Activated CD8-positive, alpha-beta memory T cell treated with anti-CD3 and anti-CD28 coated beads, Interleukin-2, amount 50 U/mL, for 48 hours (primary cell): ENCODE data around the gene PGRMC2.

Source experiments
- DNase-seq: peaks from one replicate; pipeline ENCODE4 v3.0.0-alpha.2; 2020

The PGRMC2 gene

DNA sequence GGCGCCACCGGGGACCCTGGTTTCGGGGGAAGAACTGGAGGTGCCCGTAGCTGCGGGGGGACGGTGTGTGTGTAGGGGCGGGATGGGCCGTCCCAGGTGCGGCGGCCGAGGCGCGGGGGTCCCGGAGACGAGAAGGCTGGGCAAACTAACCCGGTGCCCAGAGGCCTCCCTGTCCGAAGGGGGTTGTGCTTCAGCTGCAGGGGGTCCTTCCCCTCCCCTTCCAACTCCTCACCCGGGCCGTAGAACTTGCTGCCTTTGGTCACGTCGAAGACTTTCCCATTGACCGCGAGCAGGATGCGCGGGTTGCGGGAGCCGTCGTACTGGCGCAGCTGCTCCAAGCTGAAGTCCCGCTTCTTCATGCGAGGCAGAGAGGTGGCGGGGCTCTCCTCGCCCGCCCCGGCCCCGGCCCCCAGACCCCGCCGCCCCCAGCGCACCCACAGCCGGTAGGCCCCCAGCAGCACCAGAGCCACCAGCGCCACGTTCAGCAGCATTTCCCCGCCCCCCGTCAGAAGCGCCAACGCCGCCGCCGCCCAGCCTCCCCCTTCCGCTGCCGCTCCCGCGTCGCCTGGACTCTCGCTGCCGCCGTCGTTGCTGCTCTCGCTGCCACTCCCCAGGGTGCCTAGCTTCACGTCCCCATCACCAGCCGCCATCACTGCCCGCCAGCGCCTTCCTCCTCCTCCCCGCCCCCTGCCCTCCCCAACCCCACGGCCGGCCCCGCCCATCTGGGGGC is at the start of gene PGRMC2:
PGRMC2 (minus strand) TSS at position 673 of the 730 bp plus-strand sequence; CDS start at position 650, 23 bp downstream.
- peak; percentile 69 for DNase-seq

- DNase-seq: no peak
Observed at GRCh38 chr4:128335541-128335940, 47.9 kb upstream of the PGRMC2 start.

DNA sequence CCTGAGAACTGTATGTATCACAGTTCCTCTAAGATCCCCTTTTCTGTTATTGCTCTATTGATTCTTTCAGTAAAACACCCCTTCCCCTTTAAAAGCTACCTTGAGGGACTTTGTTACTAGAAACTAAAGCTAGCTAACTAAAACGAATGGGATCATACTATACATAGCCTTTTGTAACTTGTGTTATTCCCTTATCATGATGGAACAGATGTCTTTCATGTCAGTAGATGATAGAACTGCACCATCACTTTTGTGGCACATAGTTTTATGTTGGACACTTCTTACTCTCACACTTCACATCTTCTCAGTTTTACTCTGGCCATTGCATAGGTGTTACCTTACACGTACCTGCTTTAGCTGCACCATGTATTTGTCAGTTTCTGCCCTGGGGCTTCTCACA is 46.6 kb upstream of the PGRMC2 start:
- no peak for DNase-seq

DNA sequence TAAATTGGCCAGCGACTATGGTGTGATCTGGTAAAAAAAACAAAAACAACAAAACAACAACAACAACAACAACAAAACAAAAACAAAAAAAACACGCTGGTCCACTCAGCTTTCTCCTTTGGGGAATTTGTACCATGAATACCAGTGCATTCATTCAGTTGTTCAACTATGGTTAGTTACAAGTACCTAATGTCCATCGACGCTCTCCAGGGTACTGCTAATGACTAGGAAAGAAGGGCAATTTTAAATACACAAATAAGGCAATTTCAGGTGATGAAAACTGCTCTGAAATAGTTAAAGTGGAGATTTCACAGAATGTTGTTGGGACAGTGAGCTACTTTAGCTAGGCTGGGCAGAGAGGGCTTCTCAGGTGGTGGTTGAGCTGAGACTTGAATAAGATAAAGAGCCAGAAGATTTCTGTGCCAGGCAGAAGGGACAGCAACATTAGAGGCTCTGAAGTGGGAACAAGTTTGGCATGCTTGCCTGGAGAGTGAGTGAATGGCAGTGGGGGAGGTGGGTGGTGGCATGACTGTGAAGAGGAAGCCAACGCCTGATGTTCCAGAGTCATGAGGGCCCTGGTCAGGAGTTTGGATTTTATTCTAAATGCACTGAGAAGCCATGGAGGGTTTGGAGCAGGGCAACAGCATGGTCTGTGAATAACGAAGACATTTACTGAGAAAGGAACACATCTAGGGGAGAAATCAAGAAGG is 45.9 kb upstream of the PGRMC2 start:
- no peak for DNase-seq

DNA sequence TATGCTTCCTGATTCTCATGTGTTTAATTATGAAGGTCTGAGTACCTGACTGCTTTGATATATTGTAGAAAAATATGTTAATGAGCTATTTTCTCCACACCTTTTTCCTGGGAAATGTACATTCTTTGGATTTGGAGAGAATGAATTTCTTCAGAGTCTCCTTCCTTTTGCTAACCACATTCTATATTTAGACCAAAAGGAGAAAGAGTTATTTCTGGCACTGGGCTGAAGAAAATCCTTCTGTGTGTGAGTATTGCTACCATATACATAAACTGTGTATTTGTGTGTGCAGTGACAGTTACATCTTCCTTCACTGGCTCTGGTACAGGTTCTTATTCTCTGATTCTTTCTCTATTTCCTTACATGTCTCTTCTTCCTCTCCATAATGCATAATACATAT is 44.5 kb upstream of the PGRMC2 start:
- no peak for DNase-seq

DNA sequence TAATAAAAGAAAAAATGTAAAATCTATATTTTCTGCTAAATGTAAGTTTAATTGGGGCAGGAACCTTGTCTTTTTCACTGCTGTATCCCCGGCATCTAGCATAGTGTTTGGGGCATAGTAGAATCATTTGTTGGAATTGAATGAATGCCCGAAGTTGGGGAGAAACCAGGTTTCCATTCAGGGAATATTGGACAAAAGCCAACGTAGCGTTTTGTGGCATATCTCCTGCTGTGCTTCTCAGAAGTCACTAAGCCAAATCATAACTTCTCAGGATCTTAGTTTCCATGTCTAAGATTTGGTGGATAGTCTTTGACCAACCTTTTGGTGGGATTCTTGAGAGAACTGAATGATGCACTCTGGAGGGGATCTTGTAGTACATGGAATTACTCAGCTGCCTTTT is 42.0 kb upstream of the PGRMC2 start:
- no peak for DNase-seq

- DNase-seq: no peak
Observed at GRCh38 chr4:128328106-128328505, 40.5 kb upstream of the PGRMC2 start.

DNA sequence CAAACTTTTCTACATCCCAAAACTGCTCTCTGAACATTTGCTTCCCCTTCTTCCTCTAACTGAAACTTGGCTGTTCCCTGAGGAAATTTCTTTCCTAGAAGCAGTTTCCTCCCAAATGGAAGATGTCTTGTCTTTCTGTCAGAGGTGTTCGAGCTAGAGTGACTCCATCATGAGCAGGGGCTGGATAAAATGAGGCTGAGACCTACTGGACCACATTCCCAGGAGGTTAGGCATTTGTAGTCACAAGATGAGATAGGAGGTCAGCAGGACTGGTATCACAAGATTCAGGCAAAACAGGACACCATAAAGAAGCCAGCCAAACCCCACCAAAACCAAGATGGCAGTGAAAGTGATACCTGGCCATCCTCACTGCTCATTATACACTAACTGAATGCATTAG is 35.8 kb upstream of the PGRMC2 start:
- DNase-seq: no peak

DNA sequence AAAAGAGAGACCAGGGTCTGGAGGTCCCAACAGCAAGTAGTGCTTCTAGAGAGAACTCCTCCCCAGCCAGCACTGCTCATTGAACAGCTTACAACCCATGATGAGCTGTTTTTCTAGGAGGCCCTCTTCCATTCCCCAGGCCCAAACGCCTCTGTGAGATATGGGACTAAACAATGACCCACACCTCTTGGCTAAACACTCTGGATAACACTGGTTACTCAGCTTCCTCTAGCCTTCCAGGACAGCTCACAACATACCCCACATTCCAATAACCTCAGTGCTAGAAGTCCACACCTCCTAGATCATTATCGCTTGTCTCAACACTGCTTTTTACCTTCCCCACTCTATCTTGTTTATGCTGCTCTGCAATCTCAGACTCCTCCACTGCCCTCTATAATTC is 35.4 kb upstream of the PGRMC2 start:
- DNase-seq: no peak

- DNase-seq: no peak
Observed at GRCh38 chr4:128322311-128322710, 34.7 kb upstream of the PGRMC2 start.

GRCh38 chr4:128320656-128321055 is 33.0 kb upstream of the PGRMC2 start:
- no peak for DNase-seq

DNA sequence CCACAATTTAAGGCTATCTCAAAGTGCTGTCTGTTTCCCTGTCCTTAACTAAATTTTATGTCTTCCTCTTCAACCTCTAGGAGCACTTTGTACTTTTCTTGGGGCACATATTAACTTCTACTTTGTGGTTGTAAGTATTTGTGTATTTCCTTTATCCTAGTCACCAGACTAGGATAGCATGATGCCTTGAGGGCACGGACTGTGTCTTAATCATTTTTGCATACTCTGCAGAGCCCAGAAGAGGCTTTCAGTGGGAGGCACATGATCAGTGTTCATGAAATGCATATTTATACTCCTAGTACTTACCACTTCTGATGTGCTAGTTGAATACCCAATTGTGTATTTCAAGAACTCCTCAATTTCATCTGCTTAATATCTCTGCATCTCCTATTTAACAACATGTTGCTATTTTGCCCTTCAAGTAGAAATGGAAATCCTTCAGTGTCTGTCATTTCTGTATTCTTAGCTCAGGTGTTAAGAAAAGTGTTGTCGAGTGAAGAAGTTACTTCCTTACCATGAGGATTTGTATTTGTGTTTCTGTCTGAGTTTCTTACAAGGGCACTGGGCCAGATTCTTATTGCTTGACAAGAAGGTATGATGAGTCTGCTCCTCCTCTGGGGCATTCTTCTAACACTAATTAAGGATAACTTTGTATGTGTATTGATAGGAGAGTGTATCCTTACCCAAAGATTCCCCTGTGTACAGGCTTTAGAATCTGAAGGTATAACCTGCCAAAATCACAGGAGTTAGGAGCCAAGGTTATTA is 28.3 kb upstream of the PGRMC2 start:
- no peak for DNase-seq

GRCh38 chr4:128311659-128312403 is 24.2 kb upstream of the PGRMC2 start:
- no peak for DNase-seq

DNA sequence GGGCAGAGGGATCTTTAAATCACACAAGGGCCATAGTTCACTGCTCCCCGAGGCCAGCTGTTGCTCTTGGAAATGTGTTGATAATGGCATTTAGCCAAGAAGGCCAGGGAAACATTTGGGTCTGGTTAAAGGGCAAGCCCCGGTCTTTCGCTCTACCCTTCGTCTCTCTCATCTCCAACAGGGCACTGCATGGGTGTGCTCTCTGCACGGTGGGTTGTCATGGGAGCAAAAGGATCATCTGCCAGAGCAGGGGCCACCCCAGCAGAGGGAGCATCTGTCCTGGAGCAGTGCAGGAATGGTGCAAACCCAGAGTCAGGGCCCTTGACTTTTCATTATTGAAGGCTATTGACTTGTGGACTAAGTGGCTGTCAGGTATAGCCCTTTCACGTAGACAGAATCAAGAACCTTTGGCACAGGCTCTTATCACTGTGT is 22.7 kb upstream of the PGRMC2 start:
- no peak for DNase-seq

DNA sequence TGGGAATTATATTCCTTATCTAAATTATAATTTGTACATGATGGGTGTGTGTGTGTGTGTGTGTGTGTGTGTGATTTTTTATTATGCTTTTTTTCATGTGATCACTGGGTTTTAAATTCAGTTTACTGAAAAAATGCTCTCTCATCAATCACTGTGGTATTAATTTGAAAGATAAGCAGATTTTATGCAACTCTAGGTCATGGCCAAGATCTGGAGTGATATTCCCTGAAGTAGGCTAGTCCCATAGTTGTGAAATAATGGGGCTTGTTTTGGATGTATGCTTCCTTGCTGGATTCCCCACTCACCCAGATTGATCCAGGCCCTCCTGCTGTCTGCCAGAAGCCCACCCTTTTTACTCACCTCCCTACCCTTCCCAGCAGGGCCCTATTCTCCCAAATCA is 22.0 kb upstream of the PGRMC2 start:
- no peak for DNase-seq

DNA sequence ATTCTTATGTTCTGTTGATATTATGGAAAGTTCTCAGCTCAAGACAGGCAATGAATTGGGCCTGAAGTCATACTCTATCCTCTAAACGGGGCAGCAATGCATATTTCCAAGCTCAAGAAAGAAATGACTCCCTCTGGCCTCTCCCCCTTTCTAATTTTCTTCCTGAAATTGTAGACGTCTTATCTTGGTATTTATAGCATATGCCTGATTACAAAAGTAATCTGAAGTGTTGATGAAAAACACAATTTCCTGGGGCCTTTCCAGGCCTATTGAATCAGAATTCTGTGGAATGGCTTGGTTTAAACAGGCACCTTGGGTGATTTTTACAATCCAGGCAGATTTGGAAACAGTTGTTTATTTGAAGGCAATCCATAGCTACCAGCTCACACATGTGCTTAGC is 21.4 kb upstream of the PGRMC2 start:
- DNase-seq: no peak

DNA sequence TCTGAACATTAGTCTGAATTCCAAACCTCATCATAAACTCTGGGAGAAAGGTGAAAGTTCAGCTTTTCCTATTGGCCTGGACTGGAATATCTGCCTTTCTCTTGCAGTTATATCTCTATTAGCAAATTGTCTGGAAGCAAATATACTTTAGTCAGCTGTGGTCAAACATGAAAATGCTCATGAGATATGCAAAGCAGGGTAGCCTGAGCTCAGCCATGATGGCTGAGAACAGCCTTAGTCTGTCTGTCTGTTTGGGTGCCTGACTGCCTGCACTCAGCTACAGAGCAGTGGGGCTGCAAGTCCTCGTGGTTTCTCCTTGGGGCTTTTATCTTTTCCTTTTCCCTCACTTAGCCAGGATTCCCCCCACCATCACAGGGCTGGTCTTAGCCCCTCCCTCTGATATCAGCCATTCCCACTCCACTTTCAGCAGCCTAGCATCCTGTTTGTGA is 19.5 kb upstream of the PGRMC2 start:
- DNase-seq: no peak

DNA sequence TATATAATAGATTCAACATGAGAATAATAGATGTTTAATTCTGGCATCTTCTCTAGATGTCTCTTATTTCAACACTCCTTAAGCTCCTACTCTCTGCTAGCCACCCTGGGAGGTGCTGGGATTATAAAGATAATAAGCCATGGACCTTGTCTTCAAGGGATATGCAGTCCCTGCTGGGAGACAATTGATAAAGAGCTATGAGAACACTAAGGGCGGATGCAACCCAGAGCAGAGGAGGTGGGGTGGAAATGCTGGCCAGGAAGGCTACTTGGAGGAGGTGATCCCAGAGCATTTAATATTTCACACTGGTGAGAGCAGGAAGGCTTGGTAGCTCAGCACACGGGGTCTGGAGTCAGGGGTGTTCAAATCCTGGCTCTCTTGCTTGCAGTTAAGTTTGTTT is 18.3 kb upstream of the PGRMC2 start:
- DNase-seq: no peak

DNA sequence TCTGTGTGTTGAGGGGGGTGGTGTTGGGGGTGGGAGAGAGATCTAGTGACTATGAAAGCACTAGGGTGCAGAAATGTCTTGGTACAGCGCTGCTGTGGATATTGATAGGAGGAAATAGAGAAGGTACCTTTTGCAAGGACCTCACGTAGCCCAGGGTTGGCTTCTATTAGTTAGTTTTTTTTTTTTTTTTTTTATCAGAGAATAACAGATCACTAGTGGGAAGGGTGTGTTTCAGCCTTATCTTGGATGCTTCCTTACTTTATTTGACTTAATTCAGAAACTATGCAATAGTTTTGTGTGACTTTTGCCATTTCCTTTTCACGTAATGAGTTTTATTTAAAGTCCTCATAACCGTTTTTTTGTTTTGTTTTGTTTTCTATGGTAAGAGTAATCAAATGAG is 16.4 kb upstream of the PGRMC2 start:
- no peak for DNase-seq

DNA sequence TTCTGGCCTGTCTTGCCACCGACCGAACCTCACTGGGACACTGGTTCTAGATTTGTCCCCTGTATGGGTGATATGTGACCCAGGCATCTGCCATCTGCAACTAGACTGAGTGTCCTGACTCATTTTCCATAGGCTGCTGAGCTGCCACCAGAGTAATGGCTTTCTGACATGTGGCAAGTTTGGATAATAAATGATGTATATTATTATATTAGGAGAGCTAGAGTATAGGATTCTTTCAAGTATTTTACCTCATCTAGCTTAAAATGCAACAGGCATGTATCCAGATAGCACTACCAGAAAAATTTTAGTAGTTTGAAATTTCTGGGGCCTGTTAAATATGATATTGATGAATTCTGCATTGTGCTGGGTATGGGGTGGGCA is 15.8 kb upstream of the PGRMC2 start:
- no peak for DNase-seq

- no peak for DNase-seq
Observed at GRCh38 chr4:128301979-128302378, 14.4 kb upstream of the PGRMC2 start.

GRCh38 chr4:128299848-128300247 is 12.2 kb upstream of the PGRMC2 start:
- DNase-seq: no peak

DNA sequence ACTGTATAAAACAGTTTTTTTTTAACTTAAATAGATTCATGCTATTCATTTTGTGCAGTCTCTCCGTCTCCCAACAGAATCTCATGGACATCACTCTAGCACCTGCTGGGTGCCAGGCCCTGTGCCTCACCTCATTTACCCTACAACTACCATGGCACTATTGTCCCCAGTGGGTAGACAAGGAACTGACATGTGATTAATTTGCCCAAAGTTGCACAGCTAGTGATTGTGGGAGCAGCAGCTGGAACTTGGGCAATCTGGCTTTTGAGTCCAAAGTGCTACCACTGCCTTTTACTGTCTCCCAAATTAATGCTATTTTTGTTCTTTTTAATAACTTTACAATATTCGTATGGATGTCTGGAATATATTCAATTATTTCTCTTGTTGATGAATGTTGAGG is 11.2 kb upstream of the PGRMC2 start:
- no peak for DNase-seq
